Epidermal melanocyte (primary cell): ENCODE measurements around the gene FZD2.
"Not testable (repeated sequence)": the region's sequence is repeated elsewhere in the genome, so short reads cannot be mapped to it uniquely, and the experiment has no call there.

Source experiments
- DNase-seq: peaks from one replicate; pipeline ENCODE4 v3.0.0; 2011; ENCODE audit warnings: low spot score; ENCODE audit not compliant: insufficient read length

The FZD2 gene

GRCh38 chr17:44575403-44575802, 18.1 kb downstream of the FZD2 start:
- DNase-seq = no peak

- no peak for DNase-seq
These were observed 21.7 kb downstream of the FZD2 start for GRCh38 chr17:44578947-44579346.

- DNase-seq = no peak
These were observed 24.6 kb downstream of the FZD2 start for GRCh38 chr17:44581868-44582267.

- DNase-seq = no peak
These were observed 27.2 kb downstream of the FZD2 start for GRCh38 chr17:44584443-44584842.

- DNase-seq = no peak
These were observed 28.0 kb downstream of the FZD2 start for GRCh38 chr17:44585315-44585714.

- no peak for DNase-seq
These were observed 30.1 kb downstream of the FZD2 start for GRCh38 chr17:44587339-44587738.

GRCh38 chr17:44589316-44590071, 32.2 kb downstream of the FZD2 start:
- DNase-seq = no peak

GRCh38 chr17:44590072-44590462, 32.8 kb downstream of the FZD2 start:
- DNase-seq = not testable (repeated sequence)

GRCh38 chr17:44590762-44591161, 33.5 kb downstream of the FZD2 start:
- DNase-seq = not testable (repeated sequence)

GRCh38 chr17:44591206-44591605, 33.9 kb downstream of the FZD2 start:
- DNase-seq = no peak

GRCh38 chr17:44593156-44593555, 35.9 kb downstream of the FZD2 start:
- no peak for DNase-seq

- DNase-seq = no peak
These were observed 38.0 kb downstream of the FZD2 start for GRCh38 chr17:44595216-44595775.

GRCh38 chr17:44598329-44598728, 41.0 kb downstream of the FZD2 start:
- DNase-seq = no peak

- no peak for DNase-seq
These were observed 41.6 kb downstream of the FZD2 start for GRCh38 chr17:44598932-44599297.

- DNase-seq = no peak
These were observed 42.3 kb downstream of the FZD2 start for GRCh38 chr17:44599298-44600175.

- DNase-seq = no peak
These were observed 44.3 kb downstream of the FZD2 start for GRCh38 chr17:44601539-44601938.

- no peak for DNase-seq
These were observed 44.7 kb downstream of the FZD2 start for GRCh38 chr17:44601973-44602372.

GRCh38 chr17:44602390-44602789, 45.1 kb downstream of the FZD2 start:
- no peak for DNase-seq

GRCh38 chr17:44602970-44603369, 45.7 kb downstream of the FZD2 start:
- no peak for DNase-seq

GRCh38 chr17:44604116-44604761, 47.0 kb downstream of the FZD2 start:
- no peak for DNase-seq

- DNase-seq = no peak
These were observed 47.6 kb downstream of the FZD2 start for GRCh38 chr17:44604768-44605485.
